Hepatocyte (in vitro differentiated cells): ENCODE results near the gene LAMTOR4. TPM values are rescaled to one million over a fixed set of nuclear protein-coding genes. Genes with fewer than 3 reads are reported as not detected.
A peak's percentile ranks its signal among the peaks of the same experiment; 100 is the strongest.

Experiments
- DNase-seq: peaks from one replicate; pipeline ENCODE4 v3.0.0-alpha.2; 2016; ENCODE audit warnings: low spot score
- H2AFZ ChIP-seq: fragments of 200-600 bp; sonication (generic); 2 replicates; pipeline ENCODE4 v1.6.0; 2016; ENCODE audit warnings: antibody characterized with exemption, mild to moderate bottlenecking
- H3K27ac ChIP-seq: fragments of 200-600 bp; sonication (generic); 2 replicates; pipeline ENCODE4 v1.5.1; 2016; ENCODE audit warnings: mild to moderate bottlenecking
- H3K27me3 ChIP-seq: fragments of 200-600 bp; sonication (generic); 2 replicates; pipeline ENCODE4 v1.6.1; 2016
- H3K36me3 ChIP-seq: fragments of 200-600 bp; sonication (generic); replicated peaks from 2 replicates; pipeline ENCODE4 v1.5.1; 2016; ENCODE audit warnings: low read depth; ENCODE audit not compliant: insufficient read depth
- H3K4me1 ChIP-seq: fragments of 200-600 bp; sonication (generic); 2 replicates; pipeline ENCODE4 v1.5.1; 2016; ENCODE audit warnings: mild to moderate bottlenecking, moderate library complexity; ENCODE audit not compliant: insufficient read depth
- H3K4me2 ChIP-seq: fragments of 200-600 bp; sonication (generic); 2 replicates; pipeline ENCODE4 v1.6.0; 2016
- H3K4me3 ChIP-seq: fragments of 200-600 bp; sonication (generic); 2 replicates; pipeline ENCODE4 v1.5.1; 2016; ENCODE audit warnings: mild to moderate bottlenecking
- H3K79me2 ChIP-seq: fragments of 200-600 bp; sonication (generic); 2 replicates; pipeline ENCODE4 v1.6.0; 2017; ENCODE audit warnings: mild to moderate bottlenecking
- H3K9me2 ChIP-seq: fragments of 200-600 bp; sonication (generic); replicated peaks from 2 replicates; pipeline ENCODE4 v1.6.0; 2017; ENCODE audit warnings: mild to moderate bottlenecking; ENCODE audit not compliant: insufficient read depth
- H3K9me3 ChIP-seq: fragments of 200-600 bp; sonication (generic); 2 replicates; pipeline ENCODE4 v1.5.1; 2016; ENCODE audit warnings: low read depth, mild to moderate bottlenecking
- H4K20me1 ChIP-seq: fragments of 200-600 bp; sonication (generic); 2 replicates; pipeline ENCODE4 v1.6.0; 2016; ENCODE audit warnings: mild to moderate bottlenecking; ENCODE audit not compliant: insufficient read depth, poor library complexity, severe bottlenecking
- CTCF ChIP-seq: fragments of 200-600 bp; sonication (generic); IDR thresholded peaks from 2 replicates; pipeline ENCODE4 v1.5.1; 2016; ENCODE audit warnings: antibody characterized with exemption, mild to moderate bottlenecking; ENCODE audit not compliant: poor library complexity
- EZH2 ChIP-seq: fragments of 200-600 bp; sonication (generic); IDR thresholded peaks from 2 replicates; pipeline ENCODE4 v1.6.1; 2016; ENCODE audit warnings: antibody characterized with exemption, mild to moderate bottlenecking, borderline replicate concordance
- EZH2phosphoT487 ChIP-seq: fragments of 200-600 bp; sonication (generic); IDR thresholded peaks from one replicate; pipeline ENCODE4 v1.6.1; 2018; ENCODE audit warnings: antibody characterized with exemption, mild to moderate bottlenecking, low read depth, moderate library complexity; ENCODE audit not compliant: unreplicated experiment, severe bottlenecking
- WGBS: methylation state at CpG from one replicate; pipeline ENCODE4 v1.1.6; 2016; ENCODE audit warnings: low lambda C conversion rate; ENCODE audit errors: missing lambda C conversion rate; 5-methylcytosine and 5-hydroxymethylcytosine counted together
- polyA plus RNA-seq: library from polyadenylated mRNA; unstranded; fragments of >200 nt; fragmentation: Nextera tagmentation; extraction: Ambion mirVana; gene quantifications from 2 replicates; pipeline ENCODE4 v1.2.1, GENCODE V29; 2016
- total RNA-seq: library from RNA; depleted of rRNA; stranded (reverse); fragments of >200 nt; gene quantifications from 2 replicates; pipeline ENCODE4 v1.2.3, GENCODE V29; 2014

The LAMTOR4 gene
- total and polyA plus RNA-seq, 2 experiments from 2014 or later = 90.5 to 228 TPM

- TF ChIP-seq EZH2phosphoT487 (no peak), CTCF (no peak), EZH2 (no peak)
- peaks cover 20% of the 10 kb centered on the region for H3K4me1 ChIP-seq
- no peaks in the 10 kb centered on the region for H3K9me2 ChIP-seq
- peak overlapping the region; percentile 33 for H3K27ac ChIP-seq
- no peaks in the 10 kb centered on the region for H3K36me3 ChIP-seq
- H3K27me3 ChIP-seq = peaks cover 18% of the 10 kb centered on the region
- H2AFZ ChIP-seq = peak overlapping the region; percentile 24
- no peak for DNase-seq
- H3K4me2 ChIP-seq = peak overlapping the region; percentile 73
- no peaks in the 10 kb centered on the region for H3K79me2 ChIP-seq
- no peaks in the 10 kb centered on the region for H4K20me1 ChIP-seq
- no peak overlapping the region for H3K4me3 ChIP-seq
- no peaks in the 10 kb centered on the region for H3K9me3 ChIP-seq
- WGBS = 51% methylated on average over 14 of the region's 14 CpGs
Observed at GRCh38 chr7:100166970-100167911, 18.5 kb downstream of the LAMTOR4 start.

- 4% methylated on average over 11 of the region's 11 CpGs for WGBS
Observed at GRCh38 chr7:100167912-100168323, 19.2 kb downstream of the LAMTOR4 start.

GRCh38 chr7:100169147-100169850 lies 20.6 kb downstream of the LAMTOR4 start:
- Histone ChIP-seq H3K4me2 (peak overlapping the region; percentile 73), H4K20me1 (no peaks in the 10 kb centered on the region), H3K79me2 (no peaks in the 10 kb centered on the region), H3K27ac (peak overlapping the region; percentile 53), H2AFZ (no peak overlapping the region), H3K36me3 (no peaks in the 10 kb centered on the region), H3K27me3 (peaks cover 18% of the 10 kb centered on the region), H3K4me3 (no peak overlapping the region), H3K9me3 (no peaks in the 10 kb centered on the region), H3K4me1 (peaks cover 20% of the 10 kb centered on the region), H3K9me2 (no peaks in the 10 kb centered on the region)
- WGBS = 88% methylated on average over 11 of the region's 11 CpGs
- no peak for TF ChIP-seq CTCF
- no peak for TF ChIP-seq EZH2
- TF ChIP-seq EZH2phosphoT487 = no peak
- no peak for DNase-seq

More at GRCh38 chr7:100167912-100168323, 19.2 kb downstream of the LAMTOR4 start:
- no peaks in the 10 kb centered on the region for H3K9me3 ChIP-seq
- no peaks in the 10 kb centered on the region for H3K9me2 ChIP-seq
- H2AFZ ChIP-seq = peak overlapping the region; percentile 24
- peaks cover 20% of the 10 kb centered on the region for H3K4me1 ChIP-seq
- peak overlapping the region; percentile 73 for H3K4me2 ChIP-seq
- no peaks in the 10 kb centered on the region for H3K36me3 ChIP-seq
- peak overlapping the region; percentile 53 for H3K27ac ChIP-seq
- no peaks in the 10 kb centered on the region for H4K20me1 ChIP-seq
- peaks cover 18% of the 10 kb centered on the region for H3K27me3 ChIP-seq
- no peaks in the 10 kb centered on the region for H3K79me2 ChIP-seq
- H3K4me3 ChIP-seq = no peak overlapping the region
- peak; percentile 37 for DNase-seq
- TF ChIP-seq EZH2phosphoT487 (no peak), EZH2 (no peak), CTCF (no peak)
